ENCODE results near the gene PAK6.

DNA sequence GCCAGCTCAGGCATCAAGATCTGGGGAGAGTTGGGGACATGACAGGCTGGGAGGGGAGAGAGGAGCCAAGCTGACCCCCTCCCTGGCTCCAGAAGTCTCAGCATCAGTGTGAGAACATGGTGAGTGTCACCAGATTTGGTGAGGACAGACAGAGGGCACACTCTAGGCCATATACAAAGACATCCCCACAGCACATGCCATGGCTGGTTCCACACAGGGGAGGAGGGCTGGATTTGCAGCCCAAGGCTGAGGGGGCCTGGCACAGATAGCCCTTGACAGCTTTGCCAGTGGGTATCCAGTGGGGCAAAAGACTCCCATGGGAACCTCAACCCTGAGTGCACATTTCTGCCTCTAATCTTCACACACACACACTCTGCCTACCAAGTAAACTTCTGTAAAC lies 54.1 kb downstream of the PAK6 start:
- TF ChIP-seq, protein P1, sequence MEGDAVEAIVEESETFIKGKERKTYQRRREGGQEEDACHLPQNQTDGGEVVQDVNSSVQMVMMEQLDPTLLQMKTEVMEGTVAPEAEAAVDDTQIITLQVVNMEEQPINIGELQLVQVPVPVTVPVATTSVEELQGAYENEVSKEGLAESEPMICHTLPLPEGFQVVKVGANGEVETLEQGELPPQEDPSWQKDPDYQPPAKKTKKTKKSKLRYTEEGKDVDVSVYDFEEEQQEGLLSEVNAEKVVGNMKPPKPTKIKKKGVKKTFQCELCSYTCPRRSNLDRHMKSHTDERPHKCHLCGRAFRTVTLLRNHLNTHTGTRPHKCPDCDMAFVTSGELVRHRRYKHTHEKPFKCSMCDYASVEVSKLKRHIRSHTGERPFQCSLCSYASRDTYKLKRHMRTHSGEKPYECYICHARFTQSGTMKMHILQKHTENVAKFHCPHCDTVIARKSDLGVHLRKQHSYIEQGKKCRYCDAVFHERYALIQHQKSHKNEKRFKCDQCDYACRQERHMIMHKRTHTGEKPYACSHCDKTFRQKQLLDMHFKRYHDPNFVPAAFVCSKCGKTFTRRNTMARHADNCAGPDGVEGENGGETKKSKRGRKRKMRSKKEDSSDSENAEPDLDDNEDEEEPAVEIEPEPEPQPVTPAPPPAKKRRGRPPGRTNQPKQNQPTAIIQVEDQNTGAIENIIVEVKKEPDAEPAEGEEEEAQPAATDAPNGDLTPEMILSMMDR (IDR thresholded peaks at IDR 0.05; ENCODE audit: insufficient read depth, low read length, poor library complexity, severe bottlenecking): no peak
- TF ChIP-seq EZH2phosphoT487 (conservative IDR thresholded peaks at IDR 0.05; ENCODE audit: low read length): no peak
